A549 treated with RU486 at 1 μM for 4 hours (cell line): ENCODE data around the gene MAP4K2. TPM values are rescaled to one million over a fixed set of nuclear protein-coding genes. Genes with fewer than 3 reads are reported as not detected.

Source experiments
- total RNA-seq: library from RNA; stranded (reverse); fragments of 200-300 nt; extraction: Qiagen RNA extraction; gene quantifications from 5 replicates; pipeline ENCODE4 v1.2.3, GENCODE V29; 2022; ENCODE audit warnings: low read depth

The MAP4K2 gene
- 5.7 to 11.1 TPM (median 9.0 TPM) in 5 replicates for total RNA-seq

DNA sequence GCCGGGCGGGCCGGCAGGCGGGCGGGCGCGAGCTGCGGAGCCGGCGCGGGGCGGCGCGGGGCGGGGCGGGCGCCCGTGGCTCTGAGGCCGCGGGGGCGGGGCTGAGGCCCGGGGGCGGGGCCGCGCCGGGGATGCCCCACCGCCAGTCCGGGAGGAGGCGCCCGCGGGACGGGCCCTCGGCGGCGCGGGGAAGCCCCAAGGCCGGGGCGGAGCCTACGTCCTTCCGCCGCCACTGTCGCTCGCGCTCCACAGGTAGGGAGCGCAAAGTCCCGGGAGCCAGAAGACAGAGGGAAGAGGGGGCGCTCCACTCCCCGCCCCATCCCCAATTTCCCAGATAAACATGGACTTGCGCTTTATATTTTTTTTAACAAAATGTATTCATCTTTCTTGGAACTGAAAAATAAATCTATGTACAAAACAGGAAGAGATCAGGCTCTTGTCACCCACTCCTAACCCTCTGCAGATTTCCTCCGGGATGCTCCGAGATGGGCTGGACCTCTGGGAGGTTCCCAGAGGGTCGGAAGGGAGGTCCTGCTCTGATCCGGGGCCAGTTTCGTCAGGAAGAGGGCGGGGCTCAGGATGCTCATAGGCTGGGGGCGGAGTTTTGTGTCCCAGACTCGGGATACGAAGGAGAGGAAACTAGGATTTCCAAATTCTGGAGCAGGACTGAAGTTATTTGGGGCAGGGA, at the start of gene MAP4K2:
TSS of gene MAP4K2 (minus strand) at position 57 of the 688 bp plus-strand sequence. CDS start 65 bp downstream, outside the sequence.

DNA sequence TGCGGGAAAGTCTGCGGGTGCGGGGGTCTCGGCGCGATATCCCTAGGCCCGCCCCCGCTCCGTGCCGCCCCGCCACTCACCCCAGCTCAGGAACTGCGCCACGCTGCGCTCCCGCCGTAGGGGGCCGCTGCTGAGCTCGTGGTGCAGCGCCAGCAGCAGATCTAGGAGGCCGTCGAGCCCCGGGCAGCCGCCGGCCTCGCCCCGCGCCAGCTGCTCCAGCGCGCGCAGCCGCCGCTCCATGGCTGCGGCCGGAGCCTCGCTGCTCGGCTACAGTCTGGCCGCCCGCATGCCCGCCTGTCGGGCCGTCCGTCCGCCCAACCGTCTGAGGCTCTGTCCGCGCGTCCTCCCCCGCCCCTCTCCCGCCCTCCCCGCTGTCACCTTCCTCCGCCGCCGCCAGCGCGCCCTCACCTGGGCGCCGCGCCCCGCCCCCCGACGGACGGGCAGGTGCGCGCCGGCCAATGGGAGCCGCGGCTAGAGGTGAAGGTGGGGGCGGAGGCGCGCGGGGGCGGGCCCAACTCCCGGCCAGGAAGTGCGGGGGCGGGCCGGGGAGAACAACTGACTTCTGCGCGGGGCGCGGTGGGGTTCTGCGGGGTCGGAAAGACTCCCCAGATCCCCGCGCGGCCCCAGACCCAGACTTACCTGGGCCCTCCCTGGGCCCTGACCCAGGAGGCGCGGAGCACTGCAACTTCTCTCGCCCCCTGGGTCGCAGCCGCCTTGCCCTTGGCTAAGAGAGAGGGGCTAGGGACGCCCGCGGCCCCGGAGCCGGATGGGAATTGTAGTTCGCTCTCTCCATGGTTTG, 41.5 kb upstream of the MAP4K2 start, which contains the start of gene CDC42BPG:
TSS of gene CDC42BPG (minus strand) at position 324 of the 799 bp plus-strand sequence. CDS start at position 240, 84 bp downstream.

DNA sequence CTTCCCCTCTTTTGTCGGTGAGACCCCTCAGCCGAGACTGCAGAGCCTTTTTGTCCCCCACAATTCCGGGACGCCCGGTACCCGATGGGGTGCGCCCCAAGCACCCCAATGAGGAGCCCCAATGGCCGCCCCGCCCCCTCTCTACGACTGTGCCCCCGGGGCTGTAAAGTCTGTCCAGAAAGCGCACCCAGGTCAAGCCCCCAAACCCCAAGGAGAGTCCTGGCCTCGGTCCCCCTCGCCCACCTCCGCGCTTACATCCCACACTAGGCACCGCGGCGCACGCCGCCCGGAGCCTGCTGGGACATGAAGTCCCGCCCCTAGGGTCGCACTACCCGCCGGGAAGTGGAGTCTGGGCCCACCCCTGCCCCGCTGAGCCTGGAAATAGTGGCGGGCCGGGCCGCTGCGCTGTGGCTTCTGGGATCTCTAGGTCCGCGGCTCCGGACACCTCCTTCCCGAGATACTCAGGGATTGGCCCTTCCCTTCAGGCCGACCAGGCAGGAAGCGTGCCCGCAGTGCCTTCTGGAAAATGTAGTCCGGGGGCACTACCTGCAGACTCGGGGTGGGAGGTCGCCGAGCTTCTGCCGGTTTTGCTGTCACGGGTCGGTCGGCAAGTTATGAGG, 7.4 kb upstream of the MAP4K2 start, which contains the start of gene MEN1:
TSS of gene MEN1 (minus strand) at position 281 of the 620 bp plus-strand sequence. CDS start 442 bp downstream, outside the sequence.

DNA sequence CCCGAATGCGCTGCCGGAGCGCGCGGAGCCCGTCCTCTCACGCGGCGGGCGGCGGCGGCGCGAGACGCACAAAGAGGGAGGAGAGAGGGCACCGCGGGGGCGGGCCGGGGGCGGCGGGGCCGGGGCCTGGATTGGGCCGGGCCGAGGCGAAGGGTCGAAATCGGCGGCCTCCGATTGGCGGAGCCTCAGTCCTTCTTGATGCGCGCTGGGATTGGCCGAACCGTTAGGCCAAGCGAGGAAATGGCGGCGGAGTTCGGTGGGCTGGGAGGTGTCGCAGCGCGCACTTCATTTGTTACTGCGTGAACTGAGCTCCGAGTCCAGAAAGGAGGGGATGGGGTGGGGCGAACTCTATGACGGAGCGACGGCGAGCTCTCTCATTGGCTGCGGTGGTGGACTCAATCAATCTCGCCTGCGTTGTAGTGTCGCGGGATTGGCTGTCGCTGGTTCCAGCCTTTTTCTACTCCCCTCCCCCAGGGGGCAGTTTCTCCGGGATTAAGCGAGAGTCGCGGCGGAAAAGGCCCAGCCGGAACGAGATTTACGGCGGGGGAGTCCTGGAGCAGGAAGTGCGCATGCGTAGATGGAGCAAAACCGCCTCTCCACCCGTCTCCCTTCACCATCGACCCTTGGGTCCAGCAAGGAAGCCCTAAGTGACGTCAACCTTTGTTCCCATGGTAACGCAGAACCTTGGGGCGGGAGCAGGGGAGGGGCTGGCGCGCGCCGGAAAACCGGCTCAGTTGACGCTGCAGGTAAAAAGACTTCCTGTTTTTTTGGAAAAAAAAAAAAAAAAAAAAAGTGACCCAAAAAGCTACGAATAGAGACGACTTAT, 24.3 kb downstream of the MAP4K2 start, which contains the start of gene SF1:
TSS of gene SF1 (minus strand) at position 70 of the 826 bp plus-strand sequence. CDS start 150 bp downstream, outside the sequence.

DNA sequence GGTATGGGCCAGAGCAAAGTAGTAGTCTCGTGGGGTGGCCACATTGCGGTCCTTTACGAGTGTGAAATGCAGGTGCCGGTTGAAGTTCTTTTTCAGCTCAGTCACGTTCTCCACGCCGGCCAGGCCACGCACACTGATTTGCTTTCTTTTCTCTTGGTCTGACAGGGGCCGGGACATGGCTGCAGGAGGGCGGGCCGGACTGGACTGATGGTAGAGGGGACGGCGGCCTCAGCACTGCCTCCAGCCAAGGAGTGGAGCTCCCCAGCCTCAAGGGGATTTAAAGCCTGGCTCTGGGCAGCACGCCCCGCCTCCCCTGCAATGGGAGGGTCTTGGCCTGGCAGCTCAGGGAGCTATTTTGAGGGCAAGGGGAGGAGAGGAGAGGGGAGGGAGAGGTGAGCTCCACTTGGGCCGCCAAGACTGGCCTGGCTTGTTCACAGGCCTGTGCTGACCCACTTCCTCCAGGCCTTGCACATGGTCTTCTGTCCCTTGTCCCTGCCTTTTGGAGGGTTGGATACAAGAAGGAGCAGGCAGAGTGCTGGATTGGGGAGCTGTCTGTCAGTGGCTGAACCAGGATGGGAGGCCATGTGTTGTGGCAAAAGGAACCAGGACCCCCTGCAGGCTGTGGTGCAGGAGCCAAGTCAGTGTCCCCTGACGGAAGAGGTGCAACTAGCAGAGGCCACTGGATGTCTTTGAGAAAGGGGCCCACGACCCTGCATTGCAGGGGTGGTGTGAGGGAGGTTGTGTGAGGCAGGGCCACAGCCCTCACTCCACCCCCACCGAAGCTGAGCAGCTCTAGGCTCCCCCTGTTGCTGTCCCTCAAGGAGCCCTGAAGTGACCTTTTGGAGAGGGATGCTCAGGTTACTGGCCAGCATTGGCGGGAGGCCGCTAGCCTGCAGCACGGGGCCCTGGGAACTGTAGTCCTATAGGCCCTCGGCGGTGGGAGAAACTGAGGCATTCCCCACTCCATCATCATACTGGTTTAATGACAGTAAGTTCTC, 43.0 kb downstream of the MAP4K2 start, which contains the start of gene PYGM:
TSS of gene PYGM (minus strand) at position 253 of the 998 bp plus-strand sequence. CDS start at position 177, 76 bp downstream.

DNA sequence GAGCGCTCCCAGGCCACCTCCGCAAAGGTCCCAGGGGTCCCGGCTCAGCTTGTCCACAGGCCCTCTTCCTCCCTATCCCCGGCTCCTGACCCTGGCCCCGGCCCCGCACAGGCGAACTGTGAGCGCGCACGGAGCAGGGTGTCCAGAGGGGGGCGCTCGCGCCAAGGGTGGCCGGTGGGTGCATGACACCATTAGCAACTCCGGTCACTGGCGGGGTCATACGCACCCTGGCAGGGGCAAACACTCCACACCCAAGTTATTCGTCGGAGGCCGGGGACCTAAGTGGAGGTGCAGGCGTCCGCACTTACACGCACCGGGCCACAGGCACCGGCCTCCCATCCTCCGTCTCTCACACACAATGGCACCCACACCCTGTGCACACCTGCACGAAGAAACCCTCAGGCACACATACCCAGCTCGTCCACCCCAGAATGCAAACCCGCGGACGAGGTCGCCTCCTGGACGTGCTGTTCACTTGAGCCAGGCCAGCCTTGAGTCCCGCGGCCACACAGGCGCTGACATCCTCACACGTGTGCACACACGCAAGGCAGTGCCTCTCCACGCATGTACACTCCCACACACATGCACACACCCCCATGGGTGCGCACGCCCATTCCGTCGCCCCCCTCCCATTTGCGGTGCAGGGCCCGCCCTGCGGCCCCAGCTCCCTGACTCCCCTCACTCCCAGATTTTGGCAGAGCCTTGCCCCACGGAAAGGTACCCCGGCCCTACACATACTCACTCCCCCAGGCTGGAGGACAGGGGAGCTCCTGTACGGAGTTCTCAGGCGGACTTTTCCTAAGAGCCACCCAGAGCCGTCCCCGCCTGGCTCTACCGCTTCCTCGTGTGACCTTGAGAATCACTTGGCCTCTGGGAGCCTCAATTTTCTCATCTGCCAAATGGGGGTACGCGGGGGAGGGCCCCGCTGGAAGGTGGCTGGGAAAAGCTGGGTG, 59.1 kb downstream of the MAP4K2 start, which contains the start of gene RASGRP2:
TSS of gene RASGRP2 (minus strand) at position 552 of the 953 bp plus-strand sequence. CDS start 1,276 bp downstream, outside the sequence.

Other genes starting within 250 kb of the MAP4K2 start
- 0.05 to 0.32 TPM (median 0.13 TPM) in 3 of 5 replicates, not detected in the others for gene SLC22A11, start 247.3 kb downstream of the MAP4K2 start, total RNA-seq
- not detected in 5 replicates for gene SLC22A12, start 212.0 kb downstream of the MAP4K2 start, total RNA-seq
- 0.08 to 0.34 TPM (median 0.30 TPM) in 4 of 5 replicates, not detected in the other for gene NRXN2, start 80.0 kb downstream of the MAP4K2 start, total RNA-seq
- 0.41 to 1.5 TPM (median 1.2 TPM) in 5 replicates for gene RASGRP2, start 59.1 kb downstream of the MAP4K2 start, total RNA-seq
- gene PYGM, start 43.2 kb downstream of the MAP4K2 start, total RNA-seq = 0.21 to 0.43 TPM (median 0.30 TPM) in 5 replicates
- gene SF1, start 24.7 kb downstream of the MAP4K2 start, total RNA-seq = 171 to 227 TPM (median 177 TPM) in 5 replicates
- 25.5 to 41.2 TPM (median 37.0 TPM) in 5 replicates for gene MEN1, start 7.3 kb upstream of the MAP4K2 start, total RNA-seq
- 0.95 to 1.9 TPM (median 1.5 TPM) in 5 replicates for gene CDC42BPG, start 41.4 kb upstream of the MAP4K2 start, total RNA-seq
- 105 to 137 TPM (median 131 TPM) in 5 replicates for gene EHD1, start 75.4 kb upstream of the MAP4K2 start, total RNA-seq
- 13.4 to 25.2 TPM (median 22.4 TPM) in 5 replicates for gene ATG2A, start 114.0 kb upstream of the MAP4K2 start, total RNA-seq
- gene PPP2R5B, start 121.5 kb upstream of the MAP4K2 start, total RNA-seq = 4.3 to 5.9 TPM (median 4.6 TPM) in 5 replicates
- gene GPHA2, start 132.7 kb upstream of the MAP4K2 start, total RNA-seq = not detected in 5 replicates
- not detected in 5 replicates for gene MAJIN, start 168.9 kb upstream of the MAP4K2 start, total RNA-seq
- gene BATF2, start 193.8 kb upstream of the MAP4K2 start, total RNA-seq = 0.71 to 1.2 TPM (median 0.86 TPM) in 5 replicates
- 168 to 199 TPM (median 191 TPM) in 5 replicates for gene ARL2, start 210.9 kb upstream of the MAP4K2 start, total RNA-seq
- 18.6 to 23.3 TPM (median 21.8 TPM) in 5 replicates for gene SNX15, start 224.2 kb upstream of the MAP4K2 start, total RNA-seq
- 35.9 to 63.7 TPM (median 56.6 TPM) in 5 replicates for gene SAC3D1, start 238.0 kb upstream of the MAP4K2 start, total RNA-seq